ENCODE results near the gene RC3H2.

DNA sequence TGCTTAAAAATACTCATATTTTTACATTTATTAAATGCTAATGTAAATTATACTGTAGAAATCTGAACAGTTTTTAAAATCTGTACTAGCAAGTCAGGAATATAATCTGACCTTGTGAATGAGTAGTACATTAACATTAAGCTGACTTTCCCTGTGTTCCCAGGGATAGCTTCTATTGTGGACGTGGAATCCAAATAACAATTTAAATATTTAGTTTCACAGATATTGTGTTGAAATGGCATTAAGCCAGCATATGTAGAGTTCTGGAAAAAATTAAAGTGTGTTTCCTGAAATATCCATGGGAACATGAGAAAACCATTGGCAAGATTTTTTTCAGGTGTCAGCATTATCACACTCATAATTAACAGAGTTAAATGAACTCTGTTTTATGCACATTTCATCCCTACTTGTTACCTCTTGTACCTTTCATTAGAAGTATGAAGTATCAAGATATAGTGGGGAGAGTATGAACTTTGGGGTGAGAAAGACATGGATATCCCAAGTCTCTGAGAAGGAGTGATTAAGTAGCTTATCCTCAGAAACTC is 41.4 kb upstream of the RC3H2 start:
- TF ChIP-seq, protein P1, sequence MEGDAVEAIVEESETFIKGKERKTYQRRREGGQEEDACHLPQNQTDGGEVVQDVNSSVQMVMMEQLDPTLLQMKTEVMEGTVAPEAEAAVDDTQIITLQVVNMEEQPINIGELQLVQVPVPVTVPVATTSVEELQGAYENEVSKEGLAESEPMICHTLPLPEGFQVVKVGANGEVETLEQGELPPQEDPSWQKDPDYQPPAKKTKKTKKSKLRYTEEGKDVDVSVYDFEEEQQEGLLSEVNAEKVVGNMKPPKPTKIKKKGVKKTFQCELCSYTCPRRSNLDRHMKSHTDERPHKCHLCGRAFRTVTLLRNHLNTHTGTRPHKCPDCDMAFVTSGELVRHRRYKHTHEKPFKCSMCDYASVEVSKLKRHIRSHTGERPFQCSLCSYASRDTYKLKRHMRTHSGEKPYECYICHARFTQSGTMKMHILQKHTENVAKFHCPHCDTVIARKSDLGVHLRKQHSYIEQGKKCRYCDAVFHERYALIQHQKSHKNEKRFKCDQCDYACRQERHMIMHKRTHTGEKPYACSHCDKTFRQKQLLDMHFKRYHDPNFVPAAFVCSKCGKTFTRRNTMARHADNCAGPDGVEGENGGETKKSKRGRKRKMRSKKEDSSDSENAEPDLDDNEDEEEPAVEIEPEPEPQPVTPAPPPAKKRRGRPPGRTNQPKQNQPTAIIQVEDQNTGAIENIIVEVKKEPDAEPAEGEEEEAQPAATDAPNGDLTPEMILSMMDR (IDR thresholded peaks at IDR 0.05) = no peak
- no peak for TF ChIP-seq EP300 (IDR thresholded peaks at IDR 0.05)
- no peak for TF ChIP-seq POLR2A (IDR thresholded peaks at IDR 0.05)

Measured in tibial nerve (tissue), 4 donors.